Heart left ventricle (tissue), 13 donors: ENCODE data around the gene DUSP10.

Source experiments
- POLR2A ChIP-seq, 2 donors: fragments of 450-650 bp; IDR thresholded peaks; one replicate each; pipeline ENCODE4 v1.6.1; 2017; ENCODE audit warnings: antibody characterized with exemption in 2 of 2, mild to moderate bottlenecking in 2 of 2, moderate library complexity in 2 of 2
- TF ChIP-seq, protein P1 (sequence below), 12 donors: fragments of 200-600 bp; sonication (generic) in 4 of 12; IDR thresholded peaks; one replicate each; pipeline versions ENCODE4 v1.5.0 to v1.8.0; 2018 to 2022; ENCODE audit warnings: antibody characterized with exemption in 12 of 12, mild to moderate bottlenecking in 5 of 12
- donor health status: ischemic (EF 13 %, LVEDD 7.1; RV severe dilation, severe dysfunction).
- donor health status: DM: no; HTN: yes; CAD: no.
- donor health status: DM: no; HTN: no; CAD: no.
- donor health status: ischemic (EF 25% LVEDD 6.9; RV normal size, moderate dysfunction).
- donor health status: ischemic (EF 25% LVEDD 5.7; RV mildly dilated, moderate dysfunction).
- donor health status: ischemic (EF 35%, LVEDD 5.7; RV mildly dilated, moderate dysfunction).
- donor health status: nonischemic (EF 11% LVEDD 7.7; RV severe dilation, severe dysfunction).
- donor health status: DM: yes; HTN: yes; CAD: no.
- donor health status: PGD.
- donor health status: ischemic (EF 29% LVEDD 5.4; RV normal size, mild dysfunction).
- donor health status: nonischemic (EF 23%, LVEDD 6.1; RV moderate dilation, normal function).

GRCh38 chr1:221663321-221663720, 78.6 kb downstream of the DUSP10 start:
- TF ChIP-seq, protein P1, sequence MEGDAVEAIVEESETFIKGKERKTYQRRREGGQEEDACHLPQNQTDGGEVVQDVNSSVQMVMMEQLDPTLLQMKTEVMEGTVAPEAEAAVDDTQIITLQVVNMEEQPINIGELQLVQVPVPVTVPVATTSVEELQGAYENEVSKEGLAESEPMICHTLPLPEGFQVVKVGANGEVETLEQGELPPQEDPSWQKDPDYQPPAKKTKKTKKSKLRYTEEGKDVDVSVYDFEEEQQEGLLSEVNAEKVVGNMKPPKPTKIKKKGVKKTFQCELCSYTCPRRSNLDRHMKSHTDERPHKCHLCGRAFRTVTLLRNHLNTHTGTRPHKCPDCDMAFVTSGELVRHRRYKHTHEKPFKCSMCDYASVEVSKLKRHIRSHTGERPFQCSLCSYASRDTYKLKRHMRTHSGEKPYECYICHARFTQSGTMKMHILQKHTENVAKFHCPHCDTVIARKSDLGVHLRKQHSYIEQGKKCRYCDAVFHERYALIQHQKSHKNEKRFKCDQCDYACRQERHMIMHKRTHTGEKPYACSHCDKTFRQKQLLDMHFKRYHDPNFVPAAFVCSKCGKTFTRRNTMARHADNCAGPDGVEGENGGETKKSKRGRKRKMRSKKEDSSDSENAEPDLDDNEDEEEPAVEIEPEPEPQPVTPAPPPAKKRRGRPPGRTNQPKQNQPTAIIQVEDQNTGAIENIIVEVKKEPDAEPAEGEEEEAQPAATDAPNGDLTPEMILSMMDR (IDR thresholded peaks at IDR 0.05) = no peak
- no peak for TF ChIP-seq POLR2A (IDR thresholded peaks at IDR 0.05)
